Stimulated activated CD4-positive, alpha-beta T cell treated with anti-CD3 and anti-CD28 coated beads, Interleukin-1b, Interleukin-23, amount 100 ng/mL, for 1 hour (primary cell): ENCODE results near the gene MREG.
"Not testable (repeated sequence)": the region's sequence is repeated elsewhere in the genome, so short reads cannot be mapped to it uniquely, and the experiment has no call there.

Experiments
- DNase-seq, 2 donors: peaks; one replicate each; pipeline ENCODE4 v3.0.0-alpha.2; 2020; ENCODE audit warnings: low read depth in 2 of 2

Gene MREG

DNA sequence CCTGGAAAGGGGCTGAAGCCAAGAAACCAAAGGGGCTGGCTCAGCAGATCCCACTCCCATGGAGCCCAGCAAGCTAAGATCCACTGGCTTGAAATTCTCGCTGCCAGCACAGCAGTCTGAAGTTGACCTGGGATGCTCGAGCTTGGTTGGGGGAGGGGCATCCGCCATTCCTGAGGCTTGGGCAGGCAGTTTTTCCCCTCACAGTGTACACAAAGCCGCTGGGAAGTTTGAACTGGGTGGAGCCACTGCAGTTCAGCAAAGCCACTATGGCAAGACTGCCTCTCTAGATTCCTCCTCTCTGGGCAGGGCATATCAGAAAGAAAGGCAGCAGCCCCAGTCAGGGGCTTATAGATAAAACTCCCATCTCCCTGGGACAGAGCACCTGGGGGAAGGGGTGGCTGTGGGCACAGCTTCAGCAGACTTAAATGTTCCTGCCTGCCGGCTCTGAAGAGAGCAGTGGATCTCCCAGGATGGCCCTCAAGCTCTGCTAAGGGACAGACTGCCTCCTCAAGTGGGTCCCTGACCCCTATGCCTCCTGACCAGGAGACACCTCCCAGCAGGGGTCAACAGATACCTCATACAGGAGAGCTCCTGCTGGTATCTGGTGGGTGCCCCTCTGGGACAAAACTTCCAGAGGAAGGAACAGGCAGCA is 24.7 kb downstream of the MREG start:
- not testable (repeated sequence) for DNase-seq

DNA sequence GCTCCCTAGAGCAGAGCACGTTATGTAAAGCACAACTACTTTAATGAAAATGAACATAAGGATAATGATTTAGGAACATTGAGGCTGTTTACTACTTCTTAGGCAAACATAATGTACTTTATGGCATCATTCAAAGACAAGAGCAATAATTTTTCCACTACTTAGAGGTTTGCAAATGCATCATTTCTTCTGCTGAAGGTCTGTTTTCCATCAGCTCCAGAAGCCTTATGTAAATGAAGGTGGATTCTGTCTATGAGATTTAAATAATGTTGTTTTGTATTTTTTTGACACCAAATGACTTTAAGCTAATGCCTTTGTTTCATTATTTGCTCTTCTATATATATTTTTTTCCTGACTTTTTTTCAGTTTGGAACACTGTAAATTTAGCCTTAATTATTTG is 28.1 kb downstream of the MREG start:
- DNase-seq, result no peak

DNA sequence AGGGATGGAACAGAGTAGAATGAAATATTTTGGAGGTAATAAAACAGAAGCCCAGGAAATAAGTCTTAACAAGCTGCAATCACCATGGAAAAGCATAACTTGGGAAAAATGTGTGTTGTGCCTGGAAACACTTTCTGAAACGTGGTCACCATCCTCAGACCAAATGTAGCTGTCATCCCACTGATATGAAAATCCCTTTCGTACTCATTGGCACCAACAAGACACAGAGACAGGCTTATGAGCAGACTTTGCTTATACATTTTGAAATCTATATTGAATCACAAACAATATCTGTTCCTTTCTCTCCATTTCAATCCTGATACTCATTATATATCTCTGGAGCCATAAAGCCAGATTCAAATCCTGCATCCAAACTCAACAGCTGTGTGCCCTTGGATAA is 28.7 kb downstream of the MREG start:
- DNase-seq, result no peak

DNA sequence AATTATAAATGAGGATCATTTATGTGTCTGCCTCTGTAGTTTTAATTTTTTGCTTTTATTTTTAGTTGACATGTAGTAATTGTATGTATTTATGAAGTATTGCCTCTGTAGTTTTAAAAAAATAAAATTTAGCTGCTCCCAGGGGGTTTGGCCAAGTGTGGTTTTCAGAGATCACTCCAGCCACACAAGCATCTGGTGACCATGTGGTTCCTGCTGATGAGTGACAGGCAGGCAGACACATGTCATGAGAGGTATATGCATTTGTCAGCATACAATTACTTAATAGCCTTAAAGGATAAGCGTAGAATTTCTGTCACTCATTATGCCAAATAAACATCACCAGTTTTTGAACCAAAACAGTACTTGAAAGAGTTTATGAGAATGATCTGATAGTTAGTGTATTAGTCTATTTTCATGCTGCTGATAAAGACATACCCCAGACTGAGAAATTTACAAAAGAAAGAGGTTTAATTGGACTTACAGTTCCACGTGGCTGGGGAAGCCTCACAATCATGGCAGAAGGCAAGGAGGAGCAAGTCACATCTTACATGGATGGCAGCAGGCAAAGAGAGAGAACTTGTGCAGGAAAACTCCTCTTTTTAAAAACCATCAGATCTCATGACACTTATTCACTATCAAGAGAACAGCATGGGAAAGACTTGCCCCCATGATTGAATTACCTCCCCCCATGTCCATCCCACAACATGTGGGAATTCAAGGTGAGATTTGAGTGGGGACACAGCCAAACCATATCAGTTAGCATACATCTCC is 29.6 kb downstream of the MREG start:
- no peak for DNase-seq

DNA sequence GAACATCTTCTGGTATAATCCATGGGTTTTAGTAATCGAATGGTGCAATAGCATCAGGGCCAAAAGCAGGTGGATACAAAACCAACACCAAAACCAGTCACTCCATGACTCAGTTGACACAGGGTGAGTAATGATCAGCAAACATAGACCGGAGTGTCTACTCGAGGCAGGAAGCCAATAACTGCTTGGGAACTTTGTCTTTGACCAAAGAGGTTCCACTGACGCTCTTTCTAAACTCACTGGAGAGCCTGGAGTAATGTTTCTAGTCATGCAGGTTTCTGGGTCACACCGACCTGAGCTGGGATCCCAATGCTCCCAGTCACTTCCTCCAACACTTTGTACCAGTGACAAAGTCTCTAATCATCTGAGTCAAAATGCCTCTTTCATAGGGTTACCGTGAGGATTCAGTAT is 30.9 kb downstream of the MREG start:
- no peak for DNase-seq

DNA sequence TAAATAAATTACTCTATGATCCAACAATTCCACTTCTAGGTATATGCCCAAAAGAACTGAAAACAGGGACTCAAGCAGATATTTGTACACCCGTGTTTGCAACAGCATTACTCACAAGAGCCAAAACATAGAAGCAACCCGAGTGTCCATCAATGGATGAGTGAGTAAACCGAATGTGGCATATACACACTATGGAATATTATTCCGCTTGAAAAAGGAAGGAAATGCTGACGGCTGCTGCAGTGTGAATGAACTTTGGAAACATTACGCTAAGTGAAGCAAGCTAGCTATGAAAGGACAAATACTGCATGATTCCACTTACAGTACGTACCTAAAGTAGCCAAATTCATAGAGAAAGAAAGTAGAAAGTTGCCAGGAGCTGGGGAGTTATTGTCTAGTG is 32.2 kb downstream of the MREG start:
- no peak for DNase-seq

DNA sequence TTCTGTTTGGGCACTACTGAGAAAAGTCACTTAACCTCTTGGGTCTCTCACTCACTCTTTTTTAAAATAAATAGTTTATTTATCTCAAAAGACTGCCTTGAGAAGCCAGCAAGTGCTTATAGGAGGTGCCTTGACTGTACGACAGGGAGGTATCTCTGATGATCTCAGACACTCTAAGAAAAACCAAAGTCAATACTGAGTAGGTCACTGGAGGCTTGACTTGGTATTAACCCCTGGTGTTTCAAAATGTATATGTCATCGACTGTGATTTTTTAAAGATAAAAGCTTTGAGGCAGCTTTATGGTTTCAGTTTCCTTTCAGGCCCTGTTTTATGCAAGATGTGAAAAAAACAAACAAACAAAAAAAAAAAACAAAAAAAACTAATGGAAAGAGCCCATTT is 33.7 kb downstream of the MREG start:
- DNase-seq, result no peak

DNA sequence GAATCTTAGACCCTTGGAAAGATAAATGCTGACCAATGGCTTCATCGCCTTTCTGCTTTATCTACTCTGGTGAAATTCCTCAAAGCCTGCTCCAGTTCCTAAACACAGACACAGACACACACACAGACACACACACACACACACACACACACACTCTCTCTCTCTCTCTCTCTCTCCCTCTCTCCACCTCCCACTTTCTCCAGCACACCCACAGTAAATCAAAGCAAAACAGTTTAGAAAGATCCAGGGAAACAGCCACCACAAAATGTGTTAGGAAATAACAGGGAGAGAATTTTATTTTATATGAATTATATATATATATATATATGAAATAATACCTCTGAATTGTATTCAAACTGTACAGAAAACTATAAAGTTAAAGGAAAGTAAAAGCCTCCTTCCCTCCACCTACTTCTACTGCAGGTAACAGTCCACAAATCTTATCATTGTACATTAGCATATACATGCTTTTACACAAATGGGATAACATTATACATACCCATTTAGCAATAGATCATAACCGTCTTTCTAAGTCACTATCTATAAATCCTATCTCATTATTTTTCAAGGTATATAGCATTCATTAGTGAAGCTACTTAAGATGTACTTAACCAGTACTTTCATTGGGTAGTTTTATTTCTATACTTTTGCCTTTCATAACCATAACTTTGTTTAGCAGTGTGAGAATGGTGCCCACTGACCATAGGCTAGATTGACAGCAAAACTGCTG is 38.5 kb downstream of the MREG start:
- DNase-seq, result no peak

DNA sequence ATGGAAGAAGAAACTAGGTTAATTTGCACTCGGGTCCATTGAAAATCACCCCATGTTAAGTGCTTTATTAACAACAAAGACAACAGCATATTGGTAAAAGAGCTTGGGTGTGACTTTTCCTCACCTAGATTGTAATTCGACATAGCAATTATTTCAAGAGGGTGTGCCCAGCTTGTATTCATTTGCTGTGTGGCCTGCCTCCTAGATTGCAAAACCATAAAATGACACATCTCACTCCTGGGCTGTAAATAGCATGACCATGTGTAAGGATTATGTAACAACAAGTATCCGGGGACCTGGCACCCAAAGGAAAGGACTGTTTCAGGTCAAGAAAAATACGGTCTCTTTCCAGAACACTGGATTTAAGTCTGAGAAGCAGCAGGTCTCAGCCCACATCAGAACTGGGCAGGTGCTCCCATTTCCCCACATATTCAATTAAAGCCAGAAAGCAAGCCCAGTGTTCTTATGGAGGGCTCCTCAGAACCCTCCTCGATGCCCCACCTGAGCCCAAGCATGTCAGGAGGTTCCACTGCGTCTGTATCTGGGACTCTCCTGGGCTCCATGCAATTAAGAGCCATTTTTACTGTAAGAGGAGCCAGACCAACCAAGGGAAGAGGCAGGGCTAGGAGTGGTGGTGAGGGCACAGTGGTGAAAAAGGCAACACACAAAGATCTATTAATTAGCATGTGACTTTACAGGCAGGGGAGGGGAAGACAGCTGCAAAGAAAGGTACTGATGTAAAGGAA is 39.2 kb downstream of the MREG start:
- no peak for DNase-seq

DNA sequence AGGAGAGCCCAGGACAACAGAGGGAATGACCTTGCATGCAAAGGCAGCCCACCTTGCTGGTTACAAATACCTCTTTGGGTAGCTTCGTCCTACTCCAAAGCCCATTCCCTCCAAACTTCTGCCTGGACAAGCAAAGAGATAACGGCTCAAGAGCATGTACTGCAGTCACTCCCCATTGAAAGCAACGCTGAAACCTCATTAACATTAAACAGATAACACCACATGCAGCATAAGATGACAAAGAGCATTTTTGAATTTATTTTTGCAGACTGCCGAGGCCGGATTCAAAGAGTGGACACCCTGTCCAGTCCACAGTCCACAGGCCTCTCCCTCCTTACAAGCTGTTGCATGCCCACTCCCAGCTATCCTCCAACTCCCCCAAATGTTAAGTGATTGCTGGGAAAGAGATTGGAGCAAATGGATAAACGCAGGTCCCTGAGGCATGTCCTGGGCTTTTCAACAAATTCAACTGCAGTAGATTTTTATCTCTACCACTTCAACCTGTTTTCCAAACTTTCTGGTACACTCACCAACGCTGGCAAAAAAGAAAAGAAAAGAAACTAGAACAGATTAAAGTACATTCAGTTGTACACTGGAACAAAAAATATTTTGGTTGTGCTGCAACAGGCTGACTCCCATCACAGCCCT is 40.1 kb downstream of the MREG start:
- no peak for DNase-seq

DNA sequence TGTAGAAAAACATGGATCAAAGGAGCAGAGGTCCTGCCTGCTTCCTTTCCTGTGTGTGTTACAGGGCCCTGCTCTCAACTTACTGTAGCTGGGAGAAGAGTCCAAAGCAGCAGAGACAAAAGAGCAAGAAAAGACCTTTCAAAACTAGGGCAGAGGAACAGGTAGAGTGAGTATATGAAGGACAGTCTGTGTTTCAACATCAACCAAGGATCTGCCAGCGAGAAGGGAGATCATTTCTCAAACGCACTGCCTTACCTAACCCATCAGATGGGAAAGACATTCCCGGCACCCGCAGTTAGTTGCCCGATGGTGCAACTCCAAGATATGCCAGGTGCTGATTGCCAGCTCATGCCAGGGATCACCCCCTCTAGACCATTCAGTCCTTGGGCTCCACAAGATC is 41.7 kb downstream of the MREG start:
- no peak for DNase-seq

DNA sequence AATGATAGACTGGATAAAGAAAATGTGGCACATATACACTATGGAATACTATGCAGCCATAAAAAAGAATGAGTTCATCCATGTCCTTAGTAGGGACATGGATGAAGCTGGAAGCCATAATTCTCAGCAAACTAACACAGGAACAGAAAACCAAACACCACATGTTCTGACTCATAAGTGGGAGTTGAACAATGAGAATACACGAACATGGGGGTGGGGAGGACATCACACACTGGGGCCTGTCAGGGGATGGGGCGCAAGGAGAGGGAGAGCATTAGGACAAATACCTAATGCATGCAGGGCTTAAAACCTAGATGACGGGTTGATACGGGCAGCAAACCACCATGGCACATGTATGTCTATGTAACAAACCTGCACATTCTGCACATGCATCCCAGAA is 42.5 kb downstream of the MREG start:
- DNase-seq, result not testable (repeated sequence)

DNA sequence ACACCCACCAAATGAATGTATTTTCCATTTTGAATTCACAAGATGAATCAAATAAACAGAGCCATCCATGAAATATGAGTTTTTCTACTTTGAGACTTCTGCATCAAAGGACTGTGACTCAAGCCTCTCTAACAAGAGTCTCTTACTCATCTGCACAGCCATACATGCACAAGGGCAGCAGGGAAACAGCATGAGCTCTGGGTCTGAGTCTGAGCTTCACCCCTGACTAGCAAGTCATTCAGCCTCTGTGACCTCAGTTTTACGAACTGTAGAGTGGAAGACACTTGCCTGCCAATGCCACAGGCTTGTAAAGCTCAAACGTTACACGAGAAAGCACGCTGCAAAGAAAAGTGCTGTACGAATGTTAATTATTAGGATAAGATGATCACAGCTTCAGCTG is 42.9 kb downstream of the MREG start:
- DNase-seq, result no peak

DNA sequence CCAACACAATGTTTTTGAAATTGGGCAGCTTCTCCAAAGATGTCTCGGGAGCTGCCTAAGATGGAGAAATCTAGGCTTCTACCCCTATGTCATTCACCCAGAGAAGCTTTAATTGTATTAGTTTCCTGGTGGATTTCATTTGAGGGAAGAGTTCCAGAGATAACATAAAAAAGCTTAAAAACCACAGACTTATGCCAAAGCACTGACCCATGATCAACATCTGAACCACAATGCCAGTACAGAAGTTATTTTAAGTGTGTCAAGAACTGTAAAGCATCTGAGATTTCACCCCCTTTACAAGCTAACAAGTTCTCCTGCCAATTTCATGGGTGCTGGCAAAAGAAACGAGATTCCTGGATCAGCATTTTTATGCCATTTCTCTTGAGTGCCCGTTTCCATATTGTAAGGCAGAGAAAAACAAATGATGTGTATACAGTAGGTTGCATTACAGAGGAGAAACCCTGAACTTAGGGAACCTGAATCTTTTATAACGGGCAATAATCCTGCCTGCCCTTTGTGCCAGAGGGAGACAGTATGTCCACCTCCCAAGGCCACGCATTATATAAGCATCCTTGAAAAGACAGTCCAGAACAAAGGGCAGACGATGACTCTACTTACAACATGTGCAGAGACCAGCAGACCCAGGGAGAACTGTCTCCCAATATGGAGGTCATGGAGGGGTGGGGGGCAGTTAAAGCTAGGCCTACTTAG is 44.1 kb downstream of the MREG start:
- no peak for DNase-seq

DNA sequence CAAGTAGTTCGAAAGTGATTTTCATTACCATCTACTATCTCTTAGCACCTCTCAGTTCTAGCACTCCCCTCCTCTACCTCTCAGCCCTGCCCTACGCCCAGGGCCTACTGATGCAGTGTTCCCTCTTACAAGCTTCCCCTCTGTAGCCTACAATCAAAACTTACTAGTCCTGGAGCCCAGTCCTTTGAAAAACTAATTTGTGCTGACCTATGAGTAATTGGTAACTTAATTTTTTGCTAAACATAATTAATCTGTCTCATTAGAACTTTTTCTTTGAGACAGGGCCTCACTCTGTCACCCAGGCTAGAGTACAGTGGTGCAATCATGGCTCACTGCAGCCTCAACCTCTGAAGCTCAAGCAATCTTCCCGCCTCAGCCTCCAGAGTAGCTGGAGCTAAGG is 44.9 kb downstream of the MREG start:
- DNase-seq, result no peak

DNA sequence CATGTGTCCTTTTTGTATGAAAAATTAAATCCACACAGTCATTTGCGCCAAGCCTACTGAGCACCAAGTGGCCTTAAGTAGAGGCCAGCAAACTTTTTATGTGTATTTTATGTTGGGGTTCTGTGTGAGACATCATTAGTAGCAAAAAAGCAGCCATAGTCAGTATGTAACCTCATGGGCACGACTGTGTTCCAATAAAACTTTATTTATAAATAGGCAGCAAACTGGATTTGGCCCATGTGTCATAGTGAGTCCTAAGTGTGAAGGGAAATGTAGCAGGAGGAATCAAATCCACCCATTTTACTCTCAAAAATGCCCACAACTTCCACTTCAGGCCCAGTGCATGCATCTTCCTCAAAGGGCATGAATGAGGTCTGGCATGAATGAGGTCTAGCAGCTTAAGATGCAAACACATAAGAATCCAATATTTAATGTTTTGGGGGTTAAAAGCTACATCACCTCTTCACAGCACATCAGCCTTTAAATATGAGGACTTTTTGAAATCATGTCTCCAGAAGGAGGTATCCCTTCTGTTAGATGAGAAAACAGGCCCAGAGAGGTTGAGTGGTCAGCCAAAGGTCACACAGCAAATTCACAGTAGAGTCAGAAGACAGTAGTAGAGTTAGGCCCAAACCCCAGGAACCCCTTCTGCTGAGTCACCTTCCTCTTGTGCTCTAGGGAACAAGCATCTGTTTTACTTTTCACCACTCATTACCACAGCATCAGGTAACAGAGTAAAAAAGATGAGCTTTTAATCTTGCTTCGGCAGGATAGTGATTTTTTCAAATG is 45.6 kb downstream of the MREG start:
- no peak for DNase-seq

DNA sequence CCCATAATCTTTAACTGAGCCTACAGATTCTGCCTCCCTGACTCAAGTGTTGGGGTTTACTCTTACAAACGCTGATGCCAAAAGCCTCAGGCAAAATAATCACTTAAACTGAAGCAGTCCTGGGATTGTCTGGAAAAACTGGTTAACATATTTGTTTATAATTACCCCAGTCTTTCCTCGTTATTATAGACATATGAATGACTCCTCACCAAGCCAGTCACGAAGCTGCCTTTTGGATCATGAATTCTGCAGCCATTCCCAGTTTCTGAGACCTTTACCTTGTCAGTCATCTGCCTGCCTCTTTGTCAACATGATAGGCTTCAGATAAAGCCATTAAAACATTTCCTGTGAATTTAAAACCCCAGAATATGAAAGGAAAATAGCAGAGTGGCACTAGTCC is 46.4 kb downstream of the MREG start:
- DNase-seq, result no peak

DNA sequence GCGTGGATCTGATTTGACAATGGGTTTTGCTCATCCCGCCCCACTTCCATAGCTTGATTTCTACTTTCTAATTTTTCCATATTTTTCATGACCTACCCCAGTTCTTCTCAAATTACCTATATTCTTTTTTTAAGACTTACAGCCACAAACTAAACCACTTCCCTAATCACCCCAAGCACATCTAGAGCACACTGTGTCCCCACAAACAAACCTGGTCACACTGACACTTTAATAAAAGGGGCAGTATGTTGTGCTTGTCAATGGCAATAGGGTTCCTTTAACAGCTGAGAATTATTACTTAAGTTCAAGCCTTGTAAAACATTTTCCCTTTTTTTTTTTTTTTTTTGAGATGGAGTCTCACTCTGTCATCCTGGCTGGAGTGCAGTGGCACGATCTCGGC is 47.1 kb downstream of the MREG start:
- no peak for DNase-seq

DNA sequence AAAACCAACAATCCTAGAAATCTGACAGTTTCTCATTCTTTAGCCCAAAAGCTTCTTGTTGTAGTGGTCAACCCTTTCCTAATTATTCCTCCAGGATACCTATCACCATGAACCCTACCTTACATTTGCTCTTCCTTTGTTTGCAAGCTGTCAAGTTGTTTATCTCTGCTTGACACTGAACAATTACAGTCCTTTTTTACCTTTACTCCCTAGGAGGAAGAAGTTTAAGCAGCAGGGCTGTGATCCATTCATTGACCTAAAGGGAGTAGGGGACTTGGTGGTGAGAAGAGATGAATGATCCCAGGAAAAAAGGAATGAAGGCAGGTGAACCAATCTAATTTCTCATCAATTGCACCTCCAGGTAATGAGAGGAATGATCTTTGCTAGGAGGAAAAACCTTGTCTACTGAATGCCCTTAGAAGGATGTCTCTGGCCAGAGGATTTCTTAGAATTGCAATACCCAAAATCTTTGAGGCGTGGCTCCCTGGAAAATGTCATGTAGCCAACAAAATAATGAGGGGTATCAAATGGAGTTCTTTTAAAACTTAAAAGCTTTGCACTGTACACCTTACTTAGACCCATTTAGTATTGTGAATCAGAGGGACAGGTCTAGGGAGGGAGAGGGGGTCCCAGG is 47.7 kb downstream of the MREG start:
- no peak for DNase-seq

DNA sequence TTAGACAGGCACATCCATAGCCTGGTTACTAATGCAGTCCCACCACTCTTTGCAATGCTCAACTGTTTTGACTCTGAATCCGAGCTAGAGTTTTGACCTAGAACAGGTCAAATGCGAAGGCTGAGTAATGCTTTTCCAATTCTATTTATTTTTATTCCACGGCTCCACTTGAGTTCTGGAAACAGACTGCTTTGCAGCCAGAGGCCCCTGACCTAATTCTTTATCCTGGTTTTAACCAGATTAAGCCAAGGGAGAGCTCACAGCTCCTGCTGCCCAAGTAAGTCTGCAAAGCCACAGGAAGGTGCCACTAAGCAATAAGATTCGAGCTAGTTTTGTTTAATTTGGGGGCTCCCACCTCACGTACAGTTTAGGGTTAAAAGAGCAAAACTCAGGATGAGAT is 51.4 kb downstream of the MREG start:
- DNase-seq, result no peak
